NB4 (cell line): ENCODE measurements around the gene SMYD5.

Experiments used
- MAX ChIP-seq: IDR thresholded peaks from 2 replicates; pipeline ENCODE4 v1.6.1; 2011; ENCODE audit warnings: low read depth, low read length
- MYC ChIP-seq: IDR thresholded peaks from 2 replicates; pipeline ENCODE4 v1.6.1; 2011; ENCODE audit warnings: low read depth, low read length
- POLR2A ChIP-seq: IDR thresholded peaks from 2 replicates; pipeline ENCODE4 v1.6.1; 2011; ENCODE audit warnings: mild to moderate bottlenecking; ENCODE audit not compliant: insufficient read length; ENCODE audit errors: extremely low read depth
- TF ChIP-seq, protein P1 (sequence below): IDR thresholded peaks from one replicate; pipeline ENCODE4 v1.5.1; 2012; ENCODE audit warnings: low read depth, low read length

DNA sequence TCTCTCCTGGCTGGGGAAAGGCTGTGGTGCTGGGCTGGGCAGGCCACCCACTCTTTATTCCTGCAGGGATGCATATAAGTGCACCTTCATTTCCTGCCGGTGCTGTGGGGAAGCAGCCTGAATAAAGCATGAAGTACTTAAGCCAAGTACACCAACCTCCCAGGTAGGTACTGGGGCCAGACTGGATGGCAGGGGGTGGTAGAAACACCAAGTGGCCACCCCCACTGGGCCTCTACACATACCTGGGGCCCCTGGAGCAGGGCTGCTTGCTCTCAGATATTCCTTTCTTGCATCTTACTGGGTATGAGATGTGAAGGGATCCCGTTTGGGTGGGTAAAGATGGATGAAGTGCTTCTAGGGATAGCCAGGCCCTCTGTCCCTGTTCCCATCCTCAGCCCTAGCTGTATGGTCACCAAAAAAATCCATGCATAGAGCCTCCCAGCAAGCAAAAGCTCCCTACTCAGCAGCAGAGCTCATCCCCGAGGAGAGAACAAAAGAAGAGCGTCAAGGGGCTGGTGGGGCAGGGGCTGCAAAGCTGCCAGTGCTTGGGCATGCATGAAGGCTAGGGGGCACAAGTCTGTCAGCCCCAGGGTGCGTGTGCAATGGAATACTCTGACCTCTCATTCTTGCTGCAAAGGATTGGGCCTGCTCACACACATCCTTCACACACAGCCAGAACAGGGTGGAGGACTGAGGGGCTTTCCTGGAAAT is 42.0 kb downstream of the SMYD5 start:
- TF ChIP-seq MYC (no peak), POLR2A (no peak), MAX (no peak)
- TF ChIP-seq, protein P1, sequence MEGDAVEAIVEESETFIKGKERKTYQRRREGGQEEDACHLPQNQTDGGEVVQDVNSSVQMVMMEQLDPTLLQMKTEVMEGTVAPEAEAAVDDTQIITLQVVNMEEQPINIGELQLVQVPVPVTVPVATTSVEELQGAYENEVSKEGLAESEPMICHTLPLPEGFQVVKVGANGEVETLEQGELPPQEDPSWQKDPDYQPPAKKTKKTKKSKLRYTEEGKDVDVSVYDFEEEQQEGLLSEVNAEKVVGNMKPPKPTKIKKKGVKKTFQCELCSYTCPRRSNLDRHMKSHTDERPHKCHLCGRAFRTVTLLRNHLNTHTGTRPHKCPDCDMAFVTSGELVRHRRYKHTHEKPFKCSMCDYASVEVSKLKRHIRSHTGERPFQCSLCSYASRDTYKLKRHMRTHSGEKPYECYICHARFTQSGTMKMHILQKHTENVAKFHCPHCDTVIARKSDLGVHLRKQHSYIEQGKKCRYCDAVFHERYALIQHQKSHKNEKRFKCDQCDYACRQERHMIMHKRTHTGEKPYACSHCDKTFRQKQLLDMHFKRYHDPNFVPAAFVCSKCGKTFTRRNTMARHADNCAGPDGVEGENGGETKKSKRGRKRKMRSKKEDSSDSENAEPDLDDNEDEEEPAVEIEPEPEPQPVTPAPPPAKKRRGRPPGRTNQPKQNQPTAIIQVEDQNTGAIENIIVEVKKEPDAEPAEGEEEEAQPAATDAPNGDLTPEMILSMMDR = no peak
